Measurements from ENCODE around the gene C1QTNF5. TPM values are rescaled to one million over a fixed set of nuclear protein-coding genes. Genes with fewer than 3 reads are reported as not detected.

Gene C1QTNF5
- total and polyA plus RNA-seq, 2 donors from 2014 or later = 40.4 to 42.8 TPM

DNA sequence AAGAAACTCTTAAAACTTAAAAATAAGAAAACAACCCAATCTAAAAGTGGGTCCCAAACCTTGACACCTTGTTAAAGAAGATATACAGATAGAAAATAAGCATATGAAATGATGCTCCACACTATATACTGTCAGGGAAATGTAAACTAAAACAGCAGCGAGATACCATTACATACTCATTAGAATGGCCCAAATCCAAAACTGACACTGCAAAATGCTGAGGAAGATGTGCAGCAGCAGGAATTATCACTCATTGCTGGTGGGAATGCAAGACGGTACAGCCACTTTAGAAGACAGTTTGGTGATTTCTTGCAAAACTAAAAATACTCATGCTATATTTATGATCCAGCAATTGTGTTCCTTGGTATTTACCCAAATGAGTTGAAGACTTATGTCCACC lies 11.4 kb downstream of the C1QTNF5 start:
- FAIRE-seq (no peak), DNase-seq (no peak)
- Histone ChIP-seq H3K27ac (ENCODE audit: low read depth in 2 of 2, low read length in 2 of 2) (no peak overlapping the region), H3K4me1 (ENCODE audit: control insufficient read depth in 2 of 3, insufficient read depth in 2 of 3, low read depth in 1 of 3, low read length in 3 of 3) (peaks cover 0 to 2% (median 0%) of the 10 kb centered on the region in 3 donors), H3K36me3 (ENCODE audit: control insufficient read depth in 2 of 3, insufficient read depth in 3 of 3, low read length in 3 of 3) (no peaks in the 10 kb centered on the region), H3K9ac (ENCODE audit: low read length in 3 of 3) (no peak overlapping the region), H3K4me3 (ENCODE audit: low read length in 3 of 3) (no peak overlapping the region), H3K27me3 (ENCODE audit: control insufficient read depth, insufficient read depth, low read length) (no peaks in the 10 kb centered on the region), H3K9me3 (ENCODE audit: control insufficient read depth in 2 of 3, insufficient read depth in 1 of 3, low read length in 3 of 3) (no peaks in the 10 kb centered on the region)
- intact Hi-C loops (cut with DNase I) = no loop called here
- TF ChIP-seq, protein P1, sequence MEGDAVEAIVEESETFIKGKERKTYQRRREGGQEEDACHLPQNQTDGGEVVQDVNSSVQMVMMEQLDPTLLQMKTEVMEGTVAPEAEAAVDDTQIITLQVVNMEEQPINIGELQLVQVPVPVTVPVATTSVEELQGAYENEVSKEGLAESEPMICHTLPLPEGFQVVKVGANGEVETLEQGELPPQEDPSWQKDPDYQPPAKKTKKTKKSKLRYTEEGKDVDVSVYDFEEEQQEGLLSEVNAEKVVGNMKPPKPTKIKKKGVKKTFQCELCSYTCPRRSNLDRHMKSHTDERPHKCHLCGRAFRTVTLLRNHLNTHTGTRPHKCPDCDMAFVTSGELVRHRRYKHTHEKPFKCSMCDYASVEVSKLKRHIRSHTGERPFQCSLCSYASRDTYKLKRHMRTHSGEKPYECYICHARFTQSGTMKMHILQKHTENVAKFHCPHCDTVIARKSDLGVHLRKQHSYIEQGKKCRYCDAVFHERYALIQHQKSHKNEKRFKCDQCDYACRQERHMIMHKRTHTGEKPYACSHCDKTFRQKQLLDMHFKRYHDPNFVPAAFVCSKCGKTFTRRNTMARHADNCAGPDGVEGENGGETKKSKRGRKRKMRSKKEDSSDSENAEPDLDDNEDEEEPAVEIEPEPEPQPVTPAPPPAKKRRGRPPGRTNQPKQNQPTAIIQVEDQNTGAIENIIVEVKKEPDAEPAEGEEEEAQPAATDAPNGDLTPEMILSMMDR (IDR thresholded peaks at IDR 0.05; ENCODE audit: borderline replicate concordance, extremely low read depth, insufficient read depth) = no peak

DNA sequence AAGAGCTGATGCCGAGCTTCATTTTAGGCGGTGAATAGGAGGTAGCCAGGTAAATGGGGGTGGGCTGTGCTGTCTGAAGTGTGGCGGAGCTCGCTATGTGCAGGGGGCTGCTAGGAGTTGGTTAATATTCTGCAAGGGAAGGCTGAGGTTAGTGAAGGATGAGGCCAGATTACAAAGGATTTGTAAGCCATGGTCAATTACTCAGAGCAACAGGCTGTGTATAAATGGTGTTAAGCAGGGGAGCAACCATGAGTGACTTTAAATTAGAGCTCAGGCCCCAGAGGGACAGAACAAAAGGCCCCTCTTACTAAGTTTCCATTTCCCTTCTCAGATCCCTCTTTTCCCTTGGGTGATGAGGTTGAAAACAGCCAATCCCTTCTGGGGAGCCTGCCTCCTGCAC lies 16.5 kb downstream of the C1QTNF5 start:
- intact Hi-C loops (cut with DNase I) = no loop called here
- no peak for FAIRE-seq

DNA sequence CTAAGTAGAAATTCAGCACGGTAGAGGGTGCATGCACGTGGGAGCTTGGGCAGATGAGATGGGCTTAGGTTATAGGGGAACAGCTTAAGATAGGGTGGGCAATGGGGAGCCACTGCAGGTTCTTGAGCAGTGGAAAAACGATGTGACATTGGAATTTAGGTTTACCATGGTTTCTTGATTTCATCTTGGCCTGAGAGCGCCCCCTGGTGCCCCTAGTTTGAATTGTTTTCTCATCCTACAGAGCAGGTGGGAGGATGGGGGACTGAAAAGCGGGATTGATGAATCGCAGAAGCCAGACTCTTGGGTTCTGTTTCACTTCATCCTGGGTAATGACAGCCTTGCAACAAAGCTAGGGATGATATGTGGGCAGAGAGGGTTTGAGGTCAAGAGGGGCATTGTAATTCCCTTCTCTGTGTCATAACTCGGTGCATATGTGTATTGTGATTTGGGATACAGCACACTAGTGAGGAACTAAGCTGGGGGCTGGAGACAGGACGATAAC lies 17.1 kb downstream of the C1QTNF5 start:
- peaks cover 0 to 11% (median 0%) of the 10 kb centered on the region in 3 donors for H3K4me1 ChIP-seq (ENCODE audit: control insufficient read depth in 2 of 3, insufficient read depth in 2 of 3, low read depth in 1 of 3, low read length in 3 of 3)
- FAIRE-seq = no peak
- intact Hi-C loops (cut with DNase I) = no loop called here

More for the DNA sequence above, 16.5 kb downstream of the C1QTNF5 start:
- no peaks in the 10 kb centered on the region for H3K27me3 ChIP-seq (ENCODE audit: control insufficient read depth, insufficient read depth, low read length)
- TF ChIP-seq, protein P1 (IDR thresholded peaks at IDR 0.05; ENCODE audit: borderline replicate concordance, extremely low read depth, insufficient read depth) = no peak
- H3K9ac ChIP-seq (ENCODE audit: low read length in 3 of 3) = no peak overlapping the region
- no peaks in the 10 kb centered on the region for H3K9me3 ChIP-seq (ENCODE audit: control insufficient read depth in 2 of 3, insufficient read depth in 1 of 3, low read length in 3 of 3)
- DNase-seq = peak in 3 of 5 donors; percentile 40 to 64 (median 58)
- no peak overlapping the region for H3K27ac ChIP-seq (ENCODE audit: low read depth in 2 of 2, low read length in 2 of 2)
- H3K36me3 ChIP-seq (ENCODE audit: control insufficient read depth in 2 of 3, insufficient read depth in 3 of 3, low read length in 3 of 3) = no peaks in the 10 kb centered on the region
- H3K4me1 ChIP-seq (ENCODE audit: control insufficient read depth in 2 of 3, insufficient read depth in 2 of 3, low read depth in 1 of 3, low read length in 3 of 3) = peaks cover 0 to 8% (median 0%) of the 10 kb centered on the region in 3 donors
- H3K4me3 ChIP-seq (ENCODE audit: low read length in 3 of 3) = no peak overlapping the region

More for the DNA sequence above, 17.1 kb downstream of the C1QTNF5 start:
- no peak overlapping the region for H3K9ac ChIP-seq (ENCODE audit: low read length in 3 of 3)
- H3K27ac ChIP-seq (ENCODE audit: low read depth in 2 of 2, low read length in 2 of 2) = no peak overlapping the region
- no peaks in the 10 kb centered on the region for H3K9me3 ChIP-seq (ENCODE audit: control insufficient read depth in 2 of 3, insufficient read depth in 1 of 3, low read length in 3 of 3)
- DNase-seq = peak in 4 of 5 donors; percentile 88 to 91 (median 88)
- H3K27me3 ChIP-seq (ENCODE audit: control insufficient read depth, insufficient read depth, low read length) = no peaks in the 10 kb centered on the region
- TF ChIP-seq, protein P1 (IDR thresholded peaks at IDR 0.05; ENCODE audit: borderline replicate concordance, extremely low read depth, insufficient read depth) = peak; percentile 79
- no peaks in the 10 kb centered on the region for H3K36me3 ChIP-seq (ENCODE audit: control insufficient read depth in 2 of 3, insufficient read depth in 3 of 3, low read length in 3 of 3)
- H3K4me3 ChIP-seq (ENCODE audit: low read length in 3 of 3) = no peak overlapping the region
